ENCODE data around the gene GCKR. TPM values are rescaled to one million over a fixed set of nuclear protein-coding genes. Genes with fewer than 3 reads are reported as not detected.

The GCKR gene
- total and polyA plus RNA-seq, 2 donors (not counting 3 experiments of a cell fraction or from before 2014, with no cell fraction given) = 0.27 to 0.52 TPM

DNA sequence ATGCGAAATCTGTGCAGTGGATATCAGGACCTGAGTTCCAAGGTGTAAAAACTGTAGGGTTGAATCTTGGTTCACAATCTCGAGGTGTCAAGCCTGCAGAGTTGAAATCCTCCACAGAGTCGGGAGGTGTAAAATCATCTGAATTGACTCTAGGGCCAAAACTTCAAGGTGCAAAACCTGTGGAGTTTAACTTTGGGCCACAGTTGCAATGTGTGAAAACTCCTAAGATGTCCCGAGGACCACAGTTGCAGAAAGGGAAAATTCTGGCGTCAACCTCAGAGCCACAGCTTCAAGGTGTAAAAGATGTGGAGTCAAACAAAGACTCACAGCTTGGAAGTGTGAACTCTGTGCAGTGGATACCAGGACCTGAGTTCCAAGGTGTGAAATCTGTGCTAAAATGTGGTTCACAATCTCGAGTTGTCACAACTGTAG lies 76.4 kb downstream of the GCKR start:
- Histone ChIP-seq H3K27ac (ENCODE audit: insufficient read depth, low read depth, low read length) (no peak overlapping the region), H3K9ac (replicated peaks; ENCODE audit: extremely low read depth, insufficient read depth, low read length) (no peak overlapping the region), H3K9me1 (replicated peaks; ENCODE audit: control insufficient read depth, extremely low read depth, insufficient read depth, low read length) (no peaks in the 10 kb centered on the region), H3K79me2 (ENCODE audit: control insufficient read depth, insufficient read depth, low read length) (no peaks in the 10 kb centered on the region), H3K9me3 (replicated peaks; ENCODE audit: control insufficient read depth, insufficient read depth, low read length) (no peaks in the 10 kb centered on the region), H2AFZ (ENCODE audit: low read depth, low read length) (no peak overlapping the region), H3K27me3 (ENCODE audit: control insufficient read depth in 2 of 2, insufficient read depth in 2 of 2, low read length in 2 of 2) (no peaks in the 10 kb centered on the region), H3K4me3 (replicated peaks in 1 of 3; ENCODE audit: insufficient read depth in 1 of 3, low read depth in 1 of 3, low read length in 3 of 3) (no peak overlapping the region), H3K4me1 (ENCODE audit: control insufficient read depth, extremely low read depth, insufficient read depth, low read length) (peaks cover 2% of the 10 kb centered on the region), H3K4me2 (ENCODE audit: insufficient read depth, low read length) (no peak overlapping the region), H4K20me1 (replicated peaks; ENCODE audit: control insufficient read depth, extremely low read depth, insufficient read depth, low read length) (no peaks in the 10 kb centered on the region), H3K36me3 (ENCODE audit: control insufficient read depth in 2 of 2, extremely low read depth in 1 of 2, insufficient read depth in 2 of 2, low read length in 2 of 2) (no peaks in the 10 kb centered on the region)
- no TSS peak for BruUV-seq (replicated peaks)
- dilution Hi-C loops (cut with MboI; ENCODE audit: extremely low pct_ligation_motif_present, low sequenced_read_pairs) = no loop called here
- intact Hi-C loops (cut with micrococcal nuclease) = no loop called here
- DNase-seq (ENCODE audit: low read depth, low spot score) = no peak
- POLR2A ChIA-PET = no interaction called here
- CTCF ChIA-PET = interaction anchor here (1.0 kb wide), 1 partner anchor 9 kb away, joined by 3 read pairs; no protein-coding TSS in a partner anchor
- TF ChIP-seq EZH2 (IDR thresholded peaks at IDR 0.05; ENCODE audit: borderline replicate concordance, low read depth, low read length, severe bottlenecking) (no peak), POLR2AphosphoS5 (IDR thresholded peaks at IDR 0.05; ENCODE audit: insufficient read depth, low read depth, low read length) (no peak), MYC (IDR thresholded peaks at IDR 0.05; ENCODE audit: low read depth, low read length) (no peak), POLR2A (IDR thresholded peaks at IDR 0.05; ENCODE audit: low read depth, low read length) (no peak), GATA2 (IDR thresholded peaks at IDR 0.05; ENCODE audit: insufficient read depth, insufficient read length, low read depth, low read length) (no peak), JUN (IDR thresholded peaks at IDR 0.05; ENCODE audit: borderline replicate concordance, insufficient read depth, insufficient read length, low read depth) (no peak), MAX (IDR thresholded peaks at IDR 0.05; ENCODE audit: insufficient read depth, insufficient read length) (no peak), FOS (IDR thresholded peaks at IDR 0.05; ENCODE audit: borderline replicate concordance, insufficient read depth, low read length) (no peak)
- TF ChIP-seq, protein P1, sequence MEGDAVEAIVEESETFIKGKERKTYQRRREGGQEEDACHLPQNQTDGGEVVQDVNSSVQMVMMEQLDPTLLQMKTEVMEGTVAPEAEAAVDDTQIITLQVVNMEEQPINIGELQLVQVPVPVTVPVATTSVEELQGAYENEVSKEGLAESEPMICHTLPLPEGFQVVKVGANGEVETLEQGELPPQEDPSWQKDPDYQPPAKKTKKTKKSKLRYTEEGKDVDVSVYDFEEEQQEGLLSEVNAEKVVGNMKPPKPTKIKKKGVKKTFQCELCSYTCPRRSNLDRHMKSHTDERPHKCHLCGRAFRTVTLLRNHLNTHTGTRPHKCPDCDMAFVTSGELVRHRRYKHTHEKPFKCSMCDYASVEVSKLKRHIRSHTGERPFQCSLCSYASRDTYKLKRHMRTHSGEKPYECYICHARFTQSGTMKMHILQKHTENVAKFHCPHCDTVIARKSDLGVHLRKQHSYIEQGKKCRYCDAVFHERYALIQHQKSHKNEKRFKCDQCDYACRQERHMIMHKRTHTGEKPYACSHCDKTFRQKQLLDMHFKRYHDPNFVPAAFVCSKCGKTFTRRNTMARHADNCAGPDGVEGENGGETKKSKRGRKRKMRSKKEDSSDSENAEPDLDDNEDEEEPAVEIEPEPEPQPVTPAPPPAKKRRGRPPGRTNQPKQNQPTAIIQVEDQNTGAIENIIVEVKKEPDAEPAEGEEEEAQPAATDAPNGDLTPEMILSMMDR (IDR thresholded peaks at IDR 0.05; ENCODE audit: extremely low read depth in 1 of 2, insufficient read depth in 1 of 2, low read depth in 1 of 2, low read length in 2 of 2) = no peak
- no peak for FAIRE-seq

Small RNA genes within 50 kb of the gene (small RNA-seq; reads per million reads assigned to genes)
- not detected for gene RNU6-986P (ENCODE audit: insufficient read depth, insufficient read length, low read depth, low replicate concordance)

Other genes starting within 250 kb of the GCKR start
- 9.2 and 16.7 TPM in 2 replicates for gene SLC30A3, start 233.8 kb upstream of the GCKR start, total RNA-seq
- 63.9 and 79.9 TPM in 2 replicates for gene SLC30A3, start 233.8 kb upstream of the GCKR start, polyA plus RNA-seq
- gene DNAJC5G, start 221.4 kb upstream of the GCKR start, total RNA-seq = 0.16 and 0.77 TPM in 2 replicates
- 1.4 and 1.7 TPM in 2 replicates for gene DNAJC5G, start 221.4 kb upstream of the GCKR start, polyA plus RNA-seq
- gene TRIM54, start 214.4 kb upstream of the GCKR start, total RNA-seq = 0.42 and 0.51 TPM in 2 replicates
- 1.6 and 1.7 TPM in 2 replicates for gene TRIM54, start 214.4 kb upstream of the GCKR start, polyA plus RNA-seq
- 0.75 TPM in 1 of 2 replicates, not detected in the other for gene UCN, start 188.4 kb upstream of the GCKR start, total RNA-seq
- gene UCN, start 188.4 kb upstream of the GCKR start, polyA plus RNA-seq = 1.2 and 1.6 TPM in 2 replicates
- gene MPV17, start 173.7 kb upstream of the GCKR start, total RNA-seq = 66.5 and 74.7 TPM in 2 replicates
- 260 and 267 TPM in 2 replicates for gene MPV17, start 173.7 kb upstream of the GCKR start, polyA plus RNA-seq
- gene GTF3C2, start 140.1 kb upstream of the GCKR start, total RNA-seq = 57.4 and 63.2 TPM in 2 replicates
- 59.7 and 68.3 TPM in 2 replicates for gene GTF3C2, start 140.1 kb upstream of the GCKR start, polyA plus RNA-seq
- 43.7 and 48.9 TPM in 2 replicates for gene EIF2B4, start 126.5 kb upstream of the GCKR start, total RNA-seq
- 63.2 and 66.5 TPM in 2 replicates for gene EIF2B4, start 126.5 kb upstream of the GCKR start, polyA plus RNA-seq
- gene SNX17, start 126.2 kb upstream of the GCKR start, total RNA-seq = 86.5 and 103 TPM in 2 replicates
- gene SNX17, start 126.2 kb upstream of the GCKR start, polyA plus RNA-seq = 127 and 130 TPM in 2 replicates
- 19.0 and 20.7 TPM in 2 replicates for gene ZNF513, start 116.1 kb upstream of the GCKR start, total RNA-seq
- gene ZNF513, start 116.1 kb upstream of the GCKR start, polyA plus RNA-seq = 30.6 and 43.2 TPM in 2 replicates
- gene PPM1G, start 87.2 kb upstream of the GCKR start, total RNA-seq = 131 and 135 TPM in 2 replicates
- 38.3 and 48.1 TPM in 2 replicates for gene PPM1G, start 87.2 kb upstream of the GCKR start, polyA plus RNA-seq
- 118 and 130 TPM in 2 replicates for gene NRBP1, start 68.2 kb upstream of the GCKR start, total RNA-seq
- 169 and 190 TPM in 2 replicates for gene NRBP1, start 68.2 kb upstream of the GCKR start, polyA plus RNA-seq
- gene KRTCAP3, start 54.5 kb upstream of the GCKR start, total RNA-seq = 4.0 and 4.6 TPM in 2 replicates
- 2.1 and 2.2 TPM in 2 replicates for gene KRTCAP3, start 54.5 kb upstream of the GCKR start, polyA plus RNA-seq
- 34.1 and 35.6 TPM in 2 replicates for gene IFT172, start 7.1 kb upstream of the GCKR start, total RNA-seq
- gene IFT172, start 7.1 kb upstream of the GCKR start, polyA plus RNA-seq = 25.8 and 29.4 TPM in 2 replicates
- gene FNDC4, start 1.6 kb upstream of the GCKR start, total RNA-seq = 15.5 and 20.0 TPM in 2 replicates
- gene FNDC4, start 1.6 kb upstream of the GCKR start, polyA plus RNA-seq = 19.0 and 22.3 TPM in 2 replicates
- 28.0 and 37.0 TPM in 2 replicates for gene ZNF512, start 86.2 kb downstream of the GCKR start, total RNA-seq
- gene ZNF512, start 86.2 kb downstream of the GCKR start, polyA plus RNA-seq = 13.1 and 17.8 TPM in 2 replicates
- 1.7 and 3.3 TPM in 2 replicates for gene CCDC121, start 132.2 kb downstream of the GCKR start, total RNA-seq
- 0.92 and 1.2 TPM in 2 replicates for gene CCDC121, start 132.2 kb downstream of the GCKR start, polyA plus RNA-seq
- gene GPN1, start 132.2 kb downstream of the GCKR start, total RNA-seq = 41.5 and 45.5 TPM in 2 replicates
- gene GPN1, start 132.2 kb downstream of the GCKR start, polyA plus RNA-seq = 33.2 and 35.4 TPM in 2 replicates
- 30.2 and 30.3 TPM in 2 replicates for gene SUPT7L, start 166.8 kb downstream of the GCKR start, total RNA-seq
- 39.3 and 44.5 TPM in 2 replicates for gene SUPT7L, start 166.8 kb downstream of the GCKR start, polyA plus RNA-seq
- gene SLC4A1AP, start 167.1 kb downstream of the GCKR start, total RNA-seq = 26.2 and 28.4 TPM in 2 replicates
- gene SLC4A1AP, start 167.1 kb downstream of the GCKR start, polyA plus RNA-seq = 9.1 and 9.5 TPM in 2 replicates